Activated CD4-positive, alpha-beta T cell treated with anti-CD3 and anti-CD28 coated beads, Interleukin-2, amount 10 ng/mL, durations not matched to agents 7 days and 5 days (primary cell): ENCODE results near the gene FXYD2. TPM values are rescaled to one million over a fixed set of nuclear protein-coding genes. Genes with fewer than 3 reads are reported as not detected.

Source experiments
- CTCF ChIA-PET: fragments of 350-600 bp; sonication (Branson Sonifier 250); formaldehyde crosslinking; loops from one replicate; lab custom pipeline; 2021; ENCODE audit warnings: antibody characterized with exemption; lab: Charles Lee
- POLR2A ChIA-PET: fragments of 350-600 bp; sonication (Branson Sonifier 250); formaldehyde crosslinking; loops from one replicate; lab custom pipeline; 2021; ENCODE audit warnings: antibody characterized with exemption; lab: Charles Lee
- DNase-seq: peaks from one replicate; pipeline ENCODE4 v3.0.0-alpha.2; 2020
- H3K27ac Mint-ChIP-seq: one replicate; pipeline ENCODE4 v1.8.0; 2021; ENCODE audit warnings: mild to moderate bottlenecking, moderate library complexity, mixed read lengths
- H3K27me3 Mint-ChIP-seq: one replicate; pipeline ENCODE4 v1.8.0; 2021; ENCODE audit warnings: mixed read lengths
- H3K36me3 Mint-ChIP-seq: one replicate; pipeline ENCODE4 v1.8.0; 2021; ENCODE audit warnings: low read depth, mixed read lengths
- H3K4me1 Mint-ChIP-seq: one replicate; pipeline ENCODE4 v1.8.0; 2021; ENCODE audit warnings: mixed read lengths
- H3K4me3 Mint-ChIP-seq: one replicate; pipeline ENCODE4 v1.8.0; 2021; ENCODE audit warnings: mild to moderate bottlenecking, moderate library complexity, mixed read lengths
- H3K9me3 Mint-ChIP-seq: one replicate; pipeline ENCODE4 v1.8.0; 2021; ENCODE audit warnings: mixed read lengths
- total RNA-seq, 2 experiments: library from RNA; stranded (reverse); gene quantifications; one replicate each; pipeline ENCODE4 v1.2.3, GENCODE V29; 2021

Gene FXYD2
- total RNA-seq, 2 experiments from 2014 or later: 0.97 to 1.3 TPM

GRCh38 chr11:117772360-117772759, 52.2 kb downstream of the FXYD2 start:
- Mint-ChIP-seq H3K4me1 (no peaks in the 10 kb centered on the region), H3K9me3 (no peaks in the 10 kb centered on the region), H3K36me3 (no peaks in the 10 kb centered on the region), H3K4me3 (no peak overlapping the region), H3K27me3 (peaks cover 4% of the 10 kb centered on the region), H3K27ac (no peak overlapping the region)
- ChIA-PET CTCF (no interaction called here), POLR2A (interaction anchor here (0.6 kb wide), 1 partner anchor 341 kb away, joined by 3 read pairs; no protein-coding TSS in a partner anchor)
- DNase-seq: no peak

GRCh38 chr11:117771841-117772240, 52.7 kb downstream of the FXYD2 start:
- H3K9me3 Mint-ChIP-seq: no peaks in the 10 kb centered on the region
- H3K27me3 Mint-ChIP-seq: peaks cover 4% of the 10 kb centered on the region
- H3K4me1 Mint-ChIP-seq: no peaks in the 10 kb centered on the region
- ChIA-PET POLR2A (no interaction called here), CTCF (no interaction called here)
- H3K27ac Mint-ChIP-seq: no peak overlapping the region
- no peaks in the 10 kb centered on the region for H3K36me3 Mint-ChIP-seq
- DNase-seq: no peak
- no peak overlapping the region for H3K4me3 Mint-ChIP-seq

- no peaks in the 10 kb centered on the region for H3K36me3 Mint-ChIP-seq
- no peak for DNase-seq
- ChIA-PET CTCF (no interaction called here), POLR2A (no interaction called here)
- H3K27ac Mint-ChIP-seq: no peak overlapping the region
- H3K4me3 Mint-ChIP-seq: no peak overlapping the region
- no peaks in the 10 kb centered on the region for H3K9me3 Mint-ChIP-seq
- peaks cover 4% of the 10 kb centered on the region for H3K27me3 Mint-ChIP-seq
- H3K4me1 Mint-ChIP-seq: no peaks in the 10 kb centered on the region
Measured at GRCh38 chr11:117771197-117771596, 53.3 kb downstream of the FXYD2 start.

GRCh38 chr11:117770061-117770460, 54.5 kb downstream of the FXYD2 start:
- Mint-ChIP-seq H3K27ac (no peak overlapping the region), H3K4me1 (no peaks in the 10 kb centered on the region), H3K4me3 (no peak overlapping the region), H3K27me3 (peaks cover 2% of the 10 kb centered on the region), H3K9me3 (no peaks in the 10 kb centered on the region), H3K36me3 (no peaks in the 10 kb centered on the region)
- ChIA-PET CTCF (no interaction called here), POLR2A (no interaction called here)
- DNase-seq: no peak

Other genes with a start within 250 kb of the FXYD2 start
- gene DSCAML1, start 27.5 kb downstream of the FXYD2 start, total RNA-seq: under 1 TPM; 0.02 to 0.25 TPM
- not detected for gene FXYD6, start 51.9 kb upstream of the FXYD2 start, total RNA-seq
- gene TMPRSS13, start 104.7 kb upstream of the FXYD2 start, total RNA-seq: 1 to 10 TPM; 1.4 to 1.5 TPM
- 100 to 1,000 TPM; 161 to 187 TPM for gene IL10RA, start 161.7 kb upstream of the FXYD2 start, total RNA-seq